Muscle layer of colon (tissue), 2 donors: ENCODE data around the gene CXCL5.

Experiments
- H3K27ac ChIP-seq: one replicate; pipeline ENCODE4 v1.7.0; 2013; ENCODE audit warnings: low read depth, mild to moderate bottlenecking, low read length, moderate library complexity
- H3K27me3 ChIP-seq, 2 donors: one replicate each; pipeline ENCODE4 v1.7.0; 2013; ENCODE audit warnings: low read length in 2 of 2, mild to moderate bottlenecking in 2 of 2; ENCODE audit not compliant: insufficient read depth in 2 of 2, control insufficient read depth in 1 of 2
- H3K36me3 ChIP-seq: one replicate; pipeline ENCODE4 v1.7.0; 2013; ENCODE audit warnings: mild to moderate bottlenecking, low read length; ENCODE audit not compliant: insufficient read depth
- H3K4me1 ChIP-seq: one replicate; pipeline ENCODE4 v1.7.0; 2013; ENCODE audit warnings: mild to moderate bottlenecking, low read length; ENCODE audit not compliant: insufficient read depth
- H3K4me3 ChIP-seq, 2 donors: one replicate each; pipeline ENCODE4 v1.7.0; 2013; ENCODE audit warnings: low read length in 2 of 2, low read depth in 1 of 2, mild to moderate bottlenecking in 1 of 2, moderate library complexity in 1 of 2
- H3K9ac ChIP-seq: one replicate; pipeline ENCODE4 v1.7.0; 2013; ENCODE audit warnings: low read length
- H3K9me3 ChIP-seq: one replicate; pipeline ENCODE4 v1.7.0; 2013; ENCODE audit warnings: mild to moderate bottlenecking, low read length
- donor health status: abdominal sarcoma.
- donor health status: Adenocarcinoma of cecum.

CXCL5 gene

DNA sequence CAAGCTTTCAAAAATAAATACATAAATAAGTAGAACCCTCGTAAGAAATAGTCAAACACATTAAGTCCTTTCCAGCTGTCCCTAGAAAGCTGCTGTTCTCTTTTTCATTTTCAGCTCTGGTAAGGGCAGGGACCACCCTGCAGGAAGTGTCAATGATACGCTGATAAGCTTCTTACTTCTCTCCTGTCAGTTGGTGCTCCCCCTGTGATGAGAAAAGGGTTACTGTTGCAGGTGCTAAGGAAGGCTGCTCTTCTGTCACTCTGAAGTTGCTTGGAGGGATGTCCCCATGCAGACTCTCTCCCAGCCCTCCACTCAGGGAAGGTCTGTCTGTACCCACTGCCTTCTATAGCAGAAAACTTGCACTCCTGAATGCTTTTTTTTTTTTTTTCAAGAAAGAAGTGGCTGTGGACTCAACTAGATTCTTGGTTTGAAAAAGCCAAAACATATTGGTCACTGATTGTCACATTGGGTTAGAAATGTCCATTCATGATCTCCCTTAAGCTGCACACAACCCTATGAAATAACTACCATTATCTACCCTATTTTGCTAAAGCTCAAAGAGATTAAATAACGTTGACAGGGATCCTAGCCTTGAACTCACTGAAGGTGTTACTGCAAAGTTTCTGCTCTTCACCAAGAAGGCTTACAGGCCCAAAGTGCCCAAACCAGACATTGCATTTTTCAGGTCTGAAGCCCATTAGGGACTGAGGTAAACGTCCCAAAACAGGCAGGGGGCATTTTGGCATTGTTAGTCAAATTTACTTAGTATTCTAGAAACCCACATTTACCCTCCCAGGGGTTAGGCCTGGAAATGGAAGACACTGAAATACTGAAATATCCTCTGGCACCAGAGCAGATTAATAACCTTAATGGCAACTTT is 38.8 kb upstream of the CXCL5 start:
- no peaks in the 10 kb centered on the region for H3K27me3 ChIP-seq
- no peak overlapping the region for H3K9ac ChIP-seq
- H3K9me3 ChIP-seq: no peaks in the 10 kb centered on the region
- H3K36me3 ChIP-seq: no peaks in the 10 kb centered on the region
- peak overlapping the region in 1 of 2 donors; percentile 84 for H3K4me3 ChIP-seq
- no peak overlapping the region for H3K27ac ChIP-seq
- no peaks in the 10 kb centered on the region for H3K4me1 ChIP-seq

GRCh38 chr4:74033739-74034138 is 35.3 kb upstream of the CXCL5 start:
- Histone ChIP-seq H3K4me1 (no peaks in the 10 kb centered on the region), H3K9me3 (no peaks in the 10 kb centered on the region), H3K9ac (no peak overlapping the region), H3K4me3 (no peak overlapping the region), H3K27ac (no peak overlapping the region), H3K27me3 (no peaks in the 10 kb centered on the region), H3K36me3 (no peaks in the 10 kb centered on the region)

GRCh38 chr4:74032064-74032463 is 33.6 kb upstream of the CXCL5 start:
- H3K4me3 ChIP-seq: no peak overlapping the region
- no peak overlapping the region for H3K9ac ChIP-seq
- no peaks in the 10 kb centered on the region for H3K4me1 ChIP-seq
- H3K27ac ChIP-seq: no peak overlapping the region
- no peaks in the 10 kb centered on the region for H3K27me3 ChIP-seq
- no peaks in the 10 kb centered on the region for H3K36me3 ChIP-seq
- no peaks in the 10 kb centered on the region for H3K9me3 ChIP-seq

GRCh38 chr4:74031576-74031975 is 33.1 kb upstream of the CXCL5 start:
- Histone ChIP-seq H3K9ac (no peak overlapping the region), H3K4me1 (no peaks in the 10 kb centered on the region), H3K36me3 (no peaks in the 10 kb centered on the region), H3K27ac (no peak overlapping the region), H3K27me3 (no peaks in the 10 kb centered on the region), H3K9me3 (no peaks in the 10 kb centered on the region), H3K4me3 (no peak overlapping the region)

GRCh38 chr4:74030285-74030684 is 31.8 kb upstream of the CXCL5 start:
- Histone ChIP-seq H3K4me1 (no peaks in the 10 kb centered on the region), H3K9me3 (no peaks in the 10 kb centered on the region), H3K27ac (no peak overlapping the region), H3K4me3 (no peak overlapping the region), H3K36me3 (no peaks in the 10 kb centered on the region), H3K9ac (no peak overlapping the region), H3K27me3 (no peaks in the 10 kb centered on the region)

GRCh38 chr4:74028504-74028903 is 30.0 kb upstream of the CXCL5 start:
- Histone ChIP-seq H3K4me1 (no peaks in the 10 kb centered on the region), H3K9me3 (no peaks in the 10 kb centered on the region), H3K9ac (no peak overlapping the region), H3K36me3 (no peaks in the 10 kb centered on the region), H3K27me3 (no peaks in the 10 kb centered on the region), H3K4me3 (no peak overlapping the region), H3K27ac (no peak overlapping the region)

- H3K4me1 ChIP-seq: no peaks in the 10 kb centered on the region
- no peaks in the 10 kb centered on the region for H3K36me3 ChIP-seq
- H3K9me3 ChIP-seq: no peaks in the 10 kb centered on the region
- no peak overlapping the region for H3K4me3 ChIP-seq
- no peaks in the 10 kb centered on the region for H3K27me3 ChIP-seq
- H3K9ac ChIP-seq: no peak overlapping the region
- H3K27ac ChIP-seq: no peak overlapping the region
Measured at GRCh38 chr4:74023709-74024108, 25.2 kb upstream of the CXCL5 start.

DNA sequence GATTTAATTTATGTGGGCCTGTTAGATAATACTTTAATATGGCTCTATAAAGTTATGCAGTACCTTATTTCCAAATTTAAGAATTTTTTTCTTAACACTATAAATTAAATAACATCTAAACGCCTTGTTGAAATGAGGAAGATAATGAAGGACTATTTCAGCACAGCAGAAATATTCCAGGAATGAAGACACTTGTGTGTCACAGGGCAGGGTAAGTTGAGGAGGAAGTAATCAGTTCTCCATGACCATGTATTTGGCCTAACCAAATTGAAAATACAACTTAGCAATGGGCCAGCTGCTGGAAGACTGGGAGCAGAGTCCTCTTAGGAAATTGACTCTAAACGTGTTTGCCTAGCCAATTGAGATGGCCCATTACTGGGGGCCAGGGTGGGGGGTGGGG is 23.1 kb upstream of the CXCL5 start:
- H3K9me3 ChIP-seq: no peaks in the 10 kb centered on the region
- H3K36me3 ChIP-seq: no peaks in the 10 kb centered on the region
- no peaks in the 10 kb centered on the region for H3K27me3 ChIP-seq
- no peak overlapping the region for H3K4me3 ChIP-seq
- no peak overlapping the region for H3K27ac ChIP-seq
- no peak overlapping the region for H3K9ac ChIP-seq
- H3K4me1 ChIP-seq: no peaks in the 10 kb centered on the region

DNA sequence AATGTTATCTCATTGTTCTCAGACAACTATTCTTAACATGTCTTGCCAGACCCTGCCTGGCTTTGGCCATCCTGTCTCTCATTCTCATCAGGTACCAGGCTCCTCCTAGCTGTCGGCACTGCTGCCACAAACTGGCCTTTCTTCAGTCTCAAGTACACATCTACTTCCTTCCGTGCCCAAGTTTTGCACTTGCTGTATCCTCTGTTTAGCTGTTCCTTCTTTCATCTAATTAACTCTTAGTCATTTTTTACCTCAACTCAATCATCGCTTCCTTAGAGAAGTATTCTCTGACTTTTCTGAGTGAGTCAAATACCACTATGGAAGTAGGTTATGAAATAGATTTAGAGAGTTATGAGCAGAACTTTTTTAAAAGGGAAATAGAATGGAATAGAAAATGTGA is 20.3 kb upstream of the CXCL5 start:
- no peak overlapping the region for H3K9ac ChIP-seq
- no peaks in the 10 kb centered on the region for H3K27me3 ChIP-seq
- H3K27ac ChIP-seq: no peak overlapping the region
- H3K4me1 ChIP-seq: no peaks in the 10 kb centered on the region
- no peak overlapping the region for H3K4me3 ChIP-seq
- H3K36me3 ChIP-seq: no peaks in the 10 kb centered on the region
- no peaks in the 10 kb centered on the region for H3K9me3 ChIP-seq

- no peak overlapping the region for H3K9ac ChIP-seq
- H3K36me3 ChIP-seq: no peaks in the 10 kb centered on the region
- H3K4me3 ChIP-seq: no peak overlapping the region
- no peak overlapping the region for H3K27ac ChIP-seq
- no peaks in the 10 kb centered on the region for H3K4me1 ChIP-seq
- no peaks in the 10 kb centered on the region for H3K9me3 ChIP-seq
- no peaks in the 10 kb centered on the region for H3K27me3 ChIP-seq
Measured at GRCh38 chr4:74018116-74018515, 19.6 kb upstream of the CXCL5 start.

DNA sequence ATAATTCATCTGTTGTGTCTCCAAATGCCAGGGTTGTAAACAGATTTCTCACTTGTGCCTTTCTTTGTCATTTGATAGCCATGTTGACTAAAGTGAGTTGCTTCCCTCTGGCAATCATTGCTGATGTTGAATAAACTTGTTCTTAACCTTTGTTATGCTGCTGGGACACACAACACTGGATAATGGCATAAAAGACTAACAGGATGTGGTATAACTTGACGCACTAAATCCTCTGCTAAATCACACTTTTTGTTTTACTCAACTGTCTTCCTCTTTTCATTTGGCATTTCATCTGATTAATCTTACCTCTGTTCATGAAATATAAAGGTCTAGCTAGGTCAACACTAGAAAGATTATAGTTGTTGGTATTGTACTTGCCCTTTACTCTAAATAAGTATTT is 17.6 kb upstream of the CXCL5 start:
- Histone ChIP-seq H3K4me1 (no peaks in the 10 kb centered on the region), H3K36me3 (no peaks in the 10 kb centered on the region), H3K27ac (no peak overlapping the region), H3K9ac (no peak overlapping the region), H3K9me3 (no peaks in the 10 kb centered on the region), H3K27me3 (no peaks in the 10 kb centered on the region), H3K4me3 (no peak overlapping the region)

DNA sequence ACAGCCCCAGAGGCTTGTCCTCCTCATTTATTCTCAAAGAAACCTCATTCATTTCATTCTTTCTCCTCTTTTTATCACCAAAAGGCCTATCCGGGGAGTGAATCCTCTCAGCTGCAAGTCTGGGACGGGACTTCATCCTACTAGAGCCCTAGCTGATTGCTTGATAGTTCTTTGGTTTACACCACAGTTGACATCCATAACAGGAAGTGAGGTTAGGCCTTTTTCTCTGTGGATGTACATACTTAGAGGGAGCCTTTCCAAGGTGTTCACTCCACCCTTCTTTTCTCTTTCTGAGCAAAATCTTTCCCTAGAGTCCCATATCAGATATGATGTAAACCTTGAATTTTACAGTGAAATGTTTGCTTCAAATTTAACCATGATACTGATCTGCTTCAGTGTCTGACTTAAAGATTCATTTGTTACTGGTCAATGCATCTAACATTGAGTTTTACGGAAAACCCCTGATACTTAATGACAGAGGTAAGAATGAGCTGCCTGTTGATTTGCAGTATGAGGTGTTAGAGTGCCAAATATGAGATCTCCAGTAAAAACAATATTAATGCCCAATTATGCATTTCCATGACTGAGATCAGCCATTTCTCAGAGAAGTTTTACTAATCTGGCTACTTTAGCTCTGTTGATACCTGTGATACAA is 16.8 kb upstream of the CXCL5 start:
- H3K9me3 ChIP-seq: no peaks in the 10 kb centered on the region
- no peak overlapping the region for H3K4me3 ChIP-seq
- H3K27me3 ChIP-seq: no peaks in the 10 kb centered on the region
- H3K27ac ChIP-seq: no peak overlapping the region
- H3K36me3 ChIP-seq: no peaks in the 10 kb centered on the region
- no peaks in the 10 kb centered on the region for H3K4me1 ChIP-seq
- H3K9ac ChIP-seq: no peak overlapping the region
